GM23248 (cell line): ENCODE data around the gene DNAJB5. TPM values are rescaled to one million over a fixed set of nuclear protein-coding genes. Genes with fewer than 3 reads are reported as not detected.
"Not testable (repeated sequence)": the region's sequence is repeated elsewhere in the genome, so short reads cannot be mapped to it uniquely, and the experiment has no call there.

Experiments
- DNase-seq: peaks from one replicate; pipeline ENCODE4 v3.0.0-alpha.2; 2015
- H2AFZ ChIP-seq: fragments of 200-600 bp; sonication (generic); 2 replicates; pipeline ENCODE4 v1.6.1; 2016; ENCODE audit warnings: antibody characterized with exemption
- H3F3A ChIP-seq: fragments of 200-600 bp; sonication (generic); 2 replicates; pipeline ENCODE4 v1.6.1; 2016; ENCODE audit warnings: mild to moderate bottlenecking, antibody characterized with exemption, mixed run types; ENCODE audit not compliant: insufficient read depth
- H3K27ac ChIP-seq: fragments of 200-600 bp; sonication (generic); 2 replicates; pipeline ENCODE4 v1.5.1; 2016; ENCODE audit warnings: mild to moderate bottlenecking
- H3K27me3 ChIP-seq: fragments of 200-600 bp; sonication (generic); replicated peaks from 2 replicates; pipeline ENCODE4 v1.6.1; 2016; ENCODE audit warnings: mild to moderate bottlenecking; ENCODE audit not compliant: insufficient read depth
- H3K36me3 ChIP-seq: fragments of 200-600 bp; sonication (generic); 2 replicates; pipeline ENCODE4 v1.6.1; 2016; ENCODE audit warnings: low read depth, mild to moderate bottlenecking
- H3K4me1 ChIP-seq: fragments of 200-600 bp; sonication (generic); 2 replicates; pipeline ENCODE4 v1.6.1; 2016; ENCODE audit warnings: mild to moderate bottlenecking; ENCODE audit not compliant: insufficient read depth
- H3K4me2 ChIP-seq: fragments of 200-600 bp; sonication (generic); one replicate; pipeline ENCODE4 v1.6.1; 2016; ENCODE audit warnings: mild to moderate bottlenecking; ENCODE audit not compliant: unreplicated experiment
- H3K4me3 ChIP-seq: fragments of 200-600 bp; sonication (generic); 2 replicates; pipeline ENCODE4 v1.5.1; 2016; ENCODE audit warnings: mild to moderate bottlenecking
- H3K79me2 ChIP-seq: fragments of 200-600 bp; sonication (generic); 2 replicates; pipeline ENCODE4 v1.6.1; 2016; ENCODE audit warnings: mild to moderate bottlenecking; ENCODE audit not compliant: insufficient read depth
- H3K9ac ChIP-seq: fragments of 200-600 bp; sonication (generic); 2 replicates; pipeline ENCODE4 v1.6.1; 2016; ENCODE audit warnings: mild to moderate bottlenecking
- H3K9me2 ChIP-seq: fragments of 200-600 bp; sonication (generic); 2 replicates; pipeline ENCODE4 v1.6.1; 2016; ENCODE audit warnings: mixed run types, mild to moderate bottlenecking, moderate library complexity; ENCODE audit not compliant: insufficient read depth
- H3K9me3 ChIP-seq: fragments of 200-600 bp; sonication (generic); one replicate; pipeline ENCODE4 v1.6.1; 2017; ENCODE audit warnings: low read depth
- H4K20me1 ChIP-seq: fragments of 200-600 bp; sonication (generic); 2 replicates; pipeline ENCODE4 v1.6.0; 2016; ENCODE audit not compliant: insufficient read depth
- EZH2 ChIP-seq: fragments of 200-600 bp; sonication (generic); IDR thresholded peaks from 2 replicates; pipeline ENCODE4 v1.6.1; 2018; ENCODE audit warnings: antibody characterized with exemption, mild to moderate bottlenecking; ENCODE audit not compliant: insufficient read depth, poor library complexity, severe bottlenecking
- EZH2phosphoT487 ChIP-seq: fragments of 200-600 bp; sonication (generic); IDR thresholded peaks from 2 replicates; pipeline ENCODE4 v1.6.1; 2018; ENCODE audit warnings: antibody characterized with exemption, moderate library complexity, mild to moderate bottlenecking, low read depth; ENCODE audit not compliant: insufficient read depth
- WGBS, 2 experiments: methylation state at CpG; one replicate each; pipeline ENCODE4 v1.1.6; 2015 to 2017; ENCODE audit warnings: low lambda C conversion rate in 2 of 2, low coverage in 1 of 2; ENCODE audit errors: missing lambda C conversion rate in 2 of 2; 5-methylcytosine and 5-hydroxymethylcytosine counted together
- in situ Hi-C: fragments of 300-500 bp; cut with MboI; formaldehyde crosslinking; loops from 2 replicates; pipeline ENCODE4 v1.15.0; 2020
- polyA plus RNA-seq: library from polyadenylated mRNA; unstranded; fragments of >200 nt; fragmentation: Nextera tagmentation; extraction: Ambion mirVana; gene quantifications from 2 replicates; pipeline ENCODE4 v1.2.1, GENCODE V29; 2016
- total RNA-seq: library from RNA; depleted of rRNA; stranded (reverse); fragments of >200 nt; shearing (Covaris generic); gene quantifications from 2 replicates; pipeline ENCODE4 v1.2.3, GENCODE V29; 2014

DNAJB5 gene
- total and polyA plus RNA-seq, 2 experiments from 2014 or later: 10.9 to 24.2 TPM

- Histone ChIP-seq H3K79me2 (no peaks in the 10 kb centered on the region), H3K9ac (no peak overlapping the region), H3K36me3 (peaks cover 40% of the 10 kb centered on the region), H3F3A (no peaks in the 10 kb centered on the region), H3K9me2 (no peaks in the 10 kb centered on the region), H3K9me3 (peaks cover 6% of the 10 kb centered on the region), H3K4me3 (no peak overlapping the region), H3K27me3 (no peaks in the 10 kb centered on the region), H4K20me1 (no peaks in the 10 kb centered on the region), H3K4me1 (no peaks in the 10 kb centered on the region), H3K27ac (no peak overlapping the region), H2AFZ (no peak overlapping the region), H3K4me2 (no peak overlapping the region)
- DNase-seq: no peak
- 76 to 85% methylated on average over 3 of the region's 3 CpGs for WGBS, 2 experiments
- in situ Hi-C loops: no loop called here
- no peak for TF ChIP-seq EZH2
- TF ChIP-seq EZH2phosphoT487: no peak
These were observed 20.9 kb downstream of the DNAJB5 start for GRCh38 chr9:35010351-35010958.

DNA sequence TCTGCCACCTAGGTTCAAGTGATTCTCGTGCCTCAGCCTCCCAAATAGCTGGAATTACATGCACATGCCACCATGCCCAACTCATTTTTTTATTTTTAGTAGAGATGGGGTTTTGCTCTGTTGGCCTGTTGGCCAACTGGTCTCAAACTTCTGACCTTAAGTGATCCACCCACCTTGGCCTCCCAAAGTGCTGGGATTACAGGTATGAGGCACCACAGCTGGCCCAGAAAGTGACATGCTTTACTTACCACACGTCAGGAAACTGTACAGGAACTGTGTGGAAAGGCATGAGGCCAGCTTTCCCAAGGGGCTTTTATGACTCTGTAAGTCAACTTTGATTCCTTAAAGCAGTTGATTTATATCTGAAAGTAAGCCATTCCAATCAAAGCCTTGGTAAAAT, 25.0 kb downstream of the DNAJB5 start:
- Histone ChIP-seq H3K27ac (no peak overlapping the region), H3K4me3 (no peak overlapping the region), H3K4me2 (no peak overlapping the region), H3K9ac (no peak overlapping the region), H3K9me3 (peaks cover 6% of the 10 kb centered on the region), H3K9me2 (no peaks in the 10 kb centered on the region), H3K79me2 (no peaks in the 10 kb centered on the region), H4K20me1 (no peaks in the 10 kb centered on the region), H3K27me3 (no peaks in the 10 kb centered on the region), H3K36me3 (peaks cover 56% of the 10 kb centered on the region), H2AFZ (no peak overlapping the region), H3K4me1 (no peaks in the 10 kb centered on the region), H3F3A (no peaks in the 10 kb centered on the region)
- DNase-seq: no peak
- no peak for TF ChIP-seq EZH2phosphoT487
- no peak for TF ChIP-seq EZH2
- in situ Hi-C loops: no loop called here
- 50 to 54% methylated on average over 2 of the region's 2 CpGs for WGBS, 2 experiments

GRCh38 chr9:35023443-35023842, 33.9 kb downstream of the DNAJB5 start:
- H3K4me3 ChIP-seq, in situ Hi-C loops, H3K9me2 ChIP-seq, H3K9me3 ChIP-seq, DNase-seq, H3K4me1 ChIP-seq, H3K27me3 ChIP-seq, H3K4me2 ChIP-seq, H3K27ac ChIP-seq, H3K79me2 ChIP-seq, H2AFZ ChIP-seq, H4K20me1 ChIP-seq, H3K9ac ChIP-seq: not testable (repeated sequence)
- 78 to 85% methylated on average over 5 of the region's 5 CpGs for WGBS, 2 experiments
- H3F3A ChIP-seq: peaks cover 28% of the 10 kb centered on the region; the same call in 1 of the 2 replicates
- H3K36me3 ChIP-seq: 0 out of 2 replicates have a peak, but pooled peaks cover 10% of the 10 kb centered on the region

- Histone ChIP-seq H4K20me1 (no peaks in the 10 kb centered on the region), H3K4me1 (peaks cover 9% of the 10 kb centered on the region), H3K9me3 (no peaks in the 10 kb centered on the region), H3F3A (peaks cover 39% of the 10 kb centered on the region; the same call in 1 of the 2 replicates), H3K36me3 (no peaks in the 10 kb centered on the region), H3K79me2 (no peaks in the 10 kb centered on the region), H3K9me2 (no peaks in the 10 kb centered on the region), H3K4me2 (no peak overlapping the region), H3K27ac (no peak overlapping the region), H3K9ac (no peak overlapping the region), H3K27me3 (no peaks in the 10 kb centered on the region), H2AFZ (no peak overlapping the region), H3K4me3 (no peak overlapping the region)
- TF ChIP-seq EZH2phosphoT487 (no peak), EZH2 (no peak)
- WGBS, 2 experiments: 97 to 99% methylated on average over 3 of the region's 3 CpGs
- in situ Hi-C loops: no loop called here
- DNase-seq: no peak
These were observed 37.1 kb downstream of the DNAJB5 start for GRCh38 chr9:35026671-35027070.

GRCh38 chr9:35027374-35027773, 37.8 kb downstream of the DNAJB5 start:
- H3K79me2 ChIP-seq: no peaks in the 10 kb centered on the region
- H3K27ac ChIP-seq: 0 out of 2 replicates have a peak overlapping the region, but pooled peaks have one; percentile 27
- no peak for TF ChIP-seq EZH2phosphoT487
- TF ChIP-seq EZH2: no peak
- H3K36me3 ChIP-seq: no peaks in the 10 kb centered on the region
- no peaks in the 10 kb centered on the region for H3K9me3 ChIP-seq
- H3K9ac ChIP-seq: no peak overlapping the region
- no peaks in the 10 kb centered on the region for H3K27me3 ChIP-seq
- H4K20me1 ChIP-seq: no peaks in the 10 kb centered on the region
- peaks cover 39% of the 10 kb centered on the region; the same call in 1 of the 2 replicates for H3F3A ChIP-seq
- no peak overlapping the region for H2AFZ ChIP-seq
- no peak for DNase-seq
- 73 to 100% methylated on average over 1 of the region's 1 CpG for WGBS, 2 experiments
- in situ Hi-C loops: no loop called here
- no peak overlapping the region for H3K4me3 ChIP-seq
- no peak overlapping the region for H3K4me2 ChIP-seq
- H3K9me2 ChIP-seq: no peaks in the 10 kb centered on the region
- peaks cover 9% of the 10 kb centered on the region for H3K4me1 ChIP-seq
